H1 (cell line): ENCODE data around the gene LRRC8D. TPM values are rescaled to one million over a fixed set of nuclear protein-coding genes. Genes with fewer than 3 reads are reported as not detected.

Experiments
- ATF2 ChIP-seq: IDR thresholded peaks from 2 replicates; pipeline ENCODE4 v1.6.1; 2012; ENCODE audit warnings: low read length, inconsistent platforms
- KDM5A ChIP-seq: fragments of 200-600 bp; IDR thresholded peaks from 2 replicates; pipeline ENCODE4 v1.7.1; 2012; ENCODE audit warnings: mild to moderate bottlenecking, low read length, inconsistent platforms, mixed read lengths
- POLR2AphosphoS5 ChIP-seq: IDR thresholded peaks from 2 replicates; pipeline ENCODE4 v1.6.1; 2011; ENCODE audit warnings: low read depth, low read length
- POU5F1 ChIP-seq: IDR thresholded peaks from 2 replicates; pipeline ENCODE4 v1.6.1; 2011; ENCODE audit warnings: low read depth, mild to moderate bottlenecking, low read length, moderate library complexity
- RAD21 ChIP-seq, 2 experiments: IDR thresholded peaks in 1 of 2; conservative IDR thresholded peaks in 1 of 2; 2 replicates each; pipeline ENCODE4 v1.6.1; 2011; ENCODE audit warnings: low read depth in 2 of 2, low read length in 2 of 2, improper control_type of control experiment in 1 of 2, inconsistent platforms in 1 of 2, mild to moderate bottlenecking in 1 of 2, moderate library complexity in 1 of 2
- YY1 ChIP-seq: IDR thresholded peaks from 2 replicates; pipeline ENCODE4 v1.6.1; 2011; ENCODE audit warnings: low read depth, mild to moderate bottlenecking, low read length
- polyA plus RNA-seq, 7 experiments: library from polyadenylated mRNA; depleted of rRNA in 3 of 7; stranded (reverse) in 5 of 7; unstranded in 2 of 7; fragments of >200 nt in 5 of 7; fragments of 200-250 nt in 2 of 7; gene quantifications; 1 replicate in 5 of 7; 2 replicates in 1 of 7; 4 replicates in 1 of 7; pipeline versions ENCODE4 v1.2.1 to v1.2.3, GENCODE V29; 2011 to 2013; ENCODE audit warnings: missing spikeins in 2 of 7, mixed read lengths in 2 of 7
- total RNA-seq: library from RNA; stranded (reverse); fragmentation: NEBNext Ultra II Directional; extraction: Animal tissue kit (Norgen Biotek cat#: 25700); gene quantifications from 2 replicates; pipeline ENCODE4 v1.2.1, GENCODE V29; 2021

Gene LRRC8D
- total and polyA plus RNA-seq, 2 of the 8 experiments (the other 6 are each of a cell fraction or from before 2014, with no cell fraction given): 42.0 to 58.5 TPM

GRCh38 chr1:89955311-89956205 is 134.7 kb downstream of the LRRC8D start (continued):
- no peak for TF ChIP-seq ATF2
- no peak for TF ChIP-seq KDM5A
- TF ChIP-seq POLR2AphosphoS5: no peak
- no peak for TF ChIP-seq POU5F1
- TF ChIP-seq RAD21 (IDR thresholded peaks at IDR 0.05 in 1 of 2, conservative IDR thresholded peaks at IDR 0.05 in 1 of 2; ENCODE audit: low read depth in 2 of 2, low read length in 2 of 2): no peak
- no peak for TF ChIP-seq YY1
